Suppressor macrophage (primary cell): ENCODE data around the gene NAIF1.

ENCODE experiments used
- DNase-seq, 4 experiments: peaks; one replicate each; pipeline ENCODE4 v3.0.0-alpha.2; 2020 to 2022

The NAIF1 gene

DNA sequence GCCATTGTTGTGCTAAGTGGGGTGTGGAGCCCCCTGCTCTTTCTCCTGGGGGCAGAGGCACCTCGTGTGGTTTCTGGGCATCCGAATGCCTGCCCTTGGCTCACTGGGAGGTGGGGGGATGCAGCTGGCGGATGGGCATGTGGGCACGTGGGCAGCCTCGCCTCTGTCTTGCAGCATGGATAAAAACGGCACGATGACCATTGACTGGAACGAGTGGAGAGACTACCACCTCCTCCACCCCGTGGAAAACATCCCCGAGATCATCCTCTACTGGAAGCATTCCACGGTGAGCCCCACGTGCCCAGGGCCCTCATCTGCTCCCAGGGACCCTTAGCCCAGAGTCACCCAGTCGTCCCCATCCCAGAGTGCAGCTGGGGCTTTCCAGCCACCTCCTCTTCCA is 35.1 kb upstream of the NAIF1 start:
- no peak for DNase-seq

DNA sequence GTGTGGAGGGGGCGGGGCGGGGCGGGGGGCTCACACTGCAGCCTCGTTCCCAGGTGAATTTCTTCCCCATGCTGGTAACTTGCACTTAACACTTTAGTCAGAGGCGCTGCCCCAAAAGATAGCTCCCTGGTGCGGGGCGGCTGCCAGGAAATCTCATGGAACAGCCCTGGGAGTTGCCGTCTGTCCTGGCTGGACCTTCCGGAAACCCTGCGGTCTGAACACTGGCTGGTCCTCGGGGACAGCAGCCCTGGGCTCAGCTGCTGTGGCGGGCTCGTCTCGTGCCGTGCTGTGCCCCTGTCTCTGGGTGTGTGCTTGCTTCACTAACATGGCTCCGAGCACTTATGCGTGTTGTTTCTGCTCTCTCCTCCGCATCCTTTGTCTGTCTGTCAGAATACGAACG is 34.6 kb upstream of the NAIF1 start:
- no peak for DNase-seq

DNA sequence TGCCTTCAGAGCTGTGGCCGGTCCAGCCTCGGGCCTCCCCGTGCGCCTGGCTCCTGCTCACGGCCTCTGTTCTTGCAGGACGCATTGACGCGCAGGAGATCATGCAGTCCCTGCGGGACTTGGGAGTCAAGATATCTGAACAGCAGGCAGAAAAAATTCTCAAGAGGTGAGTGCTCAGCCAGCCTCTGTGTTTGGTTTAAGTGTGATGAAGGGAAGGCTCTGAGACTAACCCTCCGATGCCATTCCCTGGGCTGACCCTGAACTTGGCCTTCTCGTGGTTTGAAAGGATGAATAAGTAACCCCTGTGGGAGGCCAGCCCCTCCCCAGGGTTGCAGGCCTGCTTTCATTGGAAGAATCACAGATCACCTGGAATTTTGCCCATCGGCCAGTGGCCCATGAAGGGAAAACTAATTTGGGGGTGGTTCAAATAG is 34.1 kb upstream of the NAIF1 start:
- no peak for DNase-seq

DNA sequence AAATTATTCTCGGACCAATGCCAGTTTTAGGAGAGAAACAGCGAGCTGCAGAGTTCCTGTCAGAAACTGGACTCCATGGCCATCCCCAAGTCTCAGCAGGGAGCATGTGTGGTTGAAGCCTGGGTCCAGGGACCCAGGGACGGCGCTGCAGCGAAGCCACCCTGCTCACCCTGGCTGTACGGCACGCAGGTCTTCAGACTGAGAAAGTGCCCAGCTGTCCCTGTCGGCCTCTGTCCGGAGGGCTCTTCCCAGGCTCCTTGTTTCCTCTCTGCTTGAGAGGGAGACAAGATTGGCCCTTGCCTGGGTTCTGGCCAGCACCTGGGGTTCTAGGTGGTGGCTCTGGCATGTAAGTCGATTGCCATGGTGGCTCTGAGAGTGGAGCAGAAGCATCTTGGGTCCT is 33.5 kb upstream of the NAIF1 start:
- no peak for DNase-seq

DNA sequence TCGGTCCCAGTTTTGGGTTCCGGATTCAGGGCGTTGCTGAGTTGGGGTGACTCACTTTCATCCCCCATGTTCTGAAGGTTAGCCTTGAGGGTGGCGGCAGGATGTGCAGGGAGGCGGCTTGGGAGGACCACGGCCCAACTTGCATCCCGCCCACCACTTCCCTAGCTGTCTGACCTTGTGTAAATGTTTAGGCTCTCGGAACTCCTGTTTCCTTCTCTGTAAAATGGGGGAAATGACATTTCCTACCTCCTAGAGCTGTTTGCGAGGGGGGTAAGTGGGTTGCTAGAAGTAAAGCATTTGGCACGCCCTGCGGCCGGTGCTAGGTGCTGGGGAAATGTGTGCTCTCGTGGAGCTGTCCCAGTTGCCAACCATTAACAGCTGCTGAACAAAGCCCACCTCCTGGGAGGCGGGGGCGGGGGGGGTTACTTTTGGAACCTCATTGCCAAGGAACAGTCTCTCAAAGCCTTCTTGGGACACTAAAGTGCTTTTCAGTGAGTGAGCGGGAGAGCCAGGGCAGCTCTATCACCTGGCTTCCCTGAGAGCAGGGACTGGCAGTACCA is 32.9 kb upstream of the NAIF1 start:
- peak in 3 of 4 experiments; percentile 36 to 57 (median 56) for DNase-seq

- no peak for DNase-seq
Observed at GRCh38 chr9:128099231-128099931, 32.3 kb upstream of the NAIF1 start.

GRCh38 chr9:128098297-128099230 is 31.4 kb upstream of the NAIF1 start:
- peak; percentile 94 to 98 (median 96) for DNase-seq

GRCh38 chr9:128097543-128098296 is 30.6 kb upstream of the NAIF1 start:
- peak; percentile 25 to 67 (median 56) for DNase-seq

DNA sequence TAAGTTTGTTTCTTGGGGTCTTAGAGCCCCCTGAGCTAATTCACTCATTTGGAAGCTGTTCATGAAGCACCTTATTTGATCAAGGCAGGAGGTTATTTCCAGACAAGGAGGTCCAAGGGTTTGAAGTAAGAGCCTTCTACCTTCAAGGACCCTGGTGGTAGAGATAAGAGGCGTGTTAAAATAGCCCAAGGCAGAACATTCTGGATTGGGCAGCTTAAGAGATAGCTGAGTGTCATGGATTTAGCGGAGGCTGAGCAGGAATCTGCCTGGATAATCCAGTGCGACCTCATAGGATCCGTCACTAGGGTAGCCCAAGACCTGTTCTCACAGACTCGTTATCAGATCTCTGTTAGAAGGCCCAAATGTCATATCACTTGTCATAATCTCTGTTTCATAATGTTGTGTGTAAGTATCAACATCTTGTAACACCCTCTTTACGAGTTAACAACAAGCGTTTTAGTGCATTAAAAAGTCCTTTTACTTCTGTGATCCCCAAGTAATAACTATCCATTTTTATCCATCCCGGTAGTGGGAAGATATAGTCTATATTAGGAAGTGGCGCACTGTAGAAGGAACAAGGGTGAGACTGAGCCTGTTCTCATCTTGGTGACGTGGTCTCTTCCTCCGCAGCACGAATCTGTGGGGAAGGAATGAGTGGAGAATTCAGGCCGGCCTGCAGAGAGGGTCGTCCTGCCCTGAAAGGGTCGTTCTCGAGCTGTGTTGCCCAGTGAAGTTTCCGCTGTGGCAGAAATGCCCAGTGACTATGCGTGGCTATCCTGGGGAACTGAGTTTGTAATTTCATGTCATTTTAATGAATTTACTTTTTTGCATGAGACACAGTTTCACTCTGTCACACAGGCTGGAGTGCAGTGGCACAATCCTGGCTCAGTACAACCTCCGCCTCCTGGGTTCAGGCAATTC is 29.8 kb upstream of the NAIF1 start:
- peak in 2 of 4 experiments; percentile 35 to 41 for DNase-seq

- no peak for DNase-seq
Observed at GRCh38 chr9:128094950-128095544, 27.9 kb upstream of the NAIF1 start.

GRCh38 chr9:128094166-128094949 is 27.2 kb upstream of the NAIF1 start:
- peak; percentile 93 to 97 (median 94) for DNase-seq

DNA sequence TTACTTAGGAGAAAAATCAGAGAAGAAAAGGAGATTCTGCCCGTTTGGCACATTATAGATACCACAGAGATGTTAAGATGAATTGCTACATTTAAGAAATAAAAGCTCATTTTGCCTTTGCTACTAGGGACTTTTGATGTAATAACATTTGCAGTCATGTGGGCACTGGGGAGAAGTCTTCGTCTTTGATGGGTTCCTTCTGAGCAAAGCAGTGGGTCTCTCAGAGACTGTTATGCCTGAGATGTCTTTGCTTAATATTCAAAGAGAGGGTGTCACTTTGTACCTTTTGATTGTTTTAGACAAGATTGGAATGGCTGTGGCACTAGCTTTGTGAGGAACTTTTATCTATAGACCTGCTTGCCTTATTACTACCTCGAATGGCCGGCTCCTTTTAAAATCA is 25.9 kb upstream of the NAIF1 start:
- DNase-seq, result no peak

DNA sequence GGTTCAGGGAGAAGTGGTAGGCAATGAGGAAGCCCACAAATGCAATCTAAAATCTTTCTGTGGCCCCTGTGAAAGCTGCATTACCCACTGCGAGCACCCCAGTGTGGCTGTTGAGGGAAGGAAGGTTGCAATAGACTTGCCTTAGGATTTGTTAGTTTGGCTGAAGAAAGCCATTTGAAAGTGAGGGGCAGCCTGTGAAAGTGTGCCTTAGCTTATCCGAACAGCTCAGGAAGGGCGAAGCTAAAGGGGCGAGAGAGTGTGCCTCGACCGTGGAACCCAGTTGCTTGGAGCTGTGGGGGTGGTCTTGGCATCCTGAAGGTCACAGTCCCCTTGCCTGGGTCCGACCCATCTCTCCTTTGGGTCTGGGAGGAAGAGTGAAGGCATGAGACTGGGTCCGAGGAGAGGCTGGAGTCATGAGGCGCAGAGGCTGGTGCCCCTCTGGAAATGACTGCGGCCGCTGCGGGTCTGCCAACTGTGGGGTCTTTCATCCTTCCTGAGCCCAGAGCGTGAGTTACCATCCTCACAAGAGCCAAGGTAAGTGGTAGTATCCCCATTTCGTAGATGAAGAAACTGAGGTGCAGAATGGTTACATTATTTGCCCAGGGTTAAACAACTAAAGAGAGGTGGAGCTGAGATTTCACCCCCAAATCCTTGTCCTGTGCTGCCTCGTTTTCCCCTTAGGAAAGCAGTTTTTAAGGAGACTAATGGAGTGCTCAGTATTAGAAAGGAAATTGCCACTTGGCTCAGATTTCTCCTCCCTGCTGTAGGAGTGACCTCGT is 25.3 kb upstream of the NAIF1 start:
- DNase-seq, result no peak

DNA sequence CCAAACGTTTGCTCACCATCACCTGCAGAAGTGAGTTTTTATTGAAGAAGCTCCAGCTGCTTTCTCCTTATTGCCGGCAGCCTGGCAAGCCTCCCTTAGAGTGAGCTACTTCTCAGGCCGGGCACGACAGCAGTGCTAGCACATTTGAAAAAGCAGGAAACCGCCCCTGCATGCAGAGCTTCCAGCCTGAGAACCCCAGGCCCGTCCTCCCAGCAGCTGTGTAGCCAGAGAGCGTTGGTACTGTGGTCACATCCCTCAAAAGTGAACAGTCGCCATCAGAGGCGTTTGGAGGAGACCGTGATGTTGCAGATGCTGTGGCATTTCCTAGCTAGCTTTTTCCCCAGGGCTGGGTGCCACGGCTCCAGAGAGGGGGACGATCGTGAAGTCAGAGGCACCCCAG is 24.5 kb upstream of the NAIF1 start:
- peak in 1 of 4 experiments; percentile 38 for DNase-seq

- no peak for DNase-seq
Observed at GRCh38 chr9:128091144-128091543, 24.0 kb upstream of the NAIF1 start.

DNA sequence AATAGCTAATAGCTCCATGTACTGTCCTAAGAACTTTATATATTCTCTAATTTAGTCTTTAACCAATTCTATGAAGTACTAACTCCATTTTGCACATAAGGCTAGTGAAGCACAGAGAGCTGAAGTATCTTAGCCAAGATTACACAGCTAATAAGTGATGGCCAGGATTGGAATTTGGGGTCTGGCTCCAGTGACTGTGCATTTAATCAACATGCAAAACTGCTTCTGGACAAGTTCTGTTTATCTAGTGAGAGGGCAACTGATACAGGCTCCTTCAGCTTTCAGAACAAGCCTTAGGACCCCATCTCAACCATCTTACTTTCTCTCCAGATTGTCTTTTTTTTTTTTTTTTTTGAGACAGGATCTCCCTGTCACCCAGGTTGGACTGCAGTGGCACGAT is 22.2 kb upstream of the NAIF1 start:
- DNase-seq, result no peak

GRCh38 chr9:128088253-128088945 is 21.3 kb upstream of the NAIF1 start:
- DNase-seq, result no peak

- no peak for DNase-seq
Observed at GRCh38 chr9:128087262-128087661, 20.1 kb upstream of the NAIF1 start.

- no peak for DNase-seq
Observed at GRCh38 chr9:128085943-128086342, 18.8 kb upstream of the NAIF1 start.
